H1 (cell line): ENCODE results near the gene MAP3K10. TPM values are rescaled to one million over a fixed set of nuclear protein-coding genes. Genes with fewer than 3 reads are reported as not detected.

Source experiments
- CTCF ChIA-PET: fragments of 300-600 bp; sonication (Branson Sonifier 250); formaldehyde crosslinking; loops from one replicate; lab custom pipeline; 2021; ENCODE audit not compliant: partially characterized antibody; lab: Charles Lee
- POLR2A ChIA-PET: fragments of 300-600 bp; sonication (Branson Sonifier 250); formaldehyde crosslinking; loops from one replicate; lab custom pipeline; 2021; ENCODE audit warnings: inconsistent platforms; ENCODE audit not compliant: partially characterized antibody; lab: Charles Lee
- DNase-seq, 2 experiments: peaks; one replicate each; pipeline versions ENCODE4 v3.0.0 to v3.0.0-alpha.2; 2010 to 2022; ENCODE audit warnings: low spot score in 2 of 2, low read depth in 1 of 2, mixed read lengths in 1 of 2
- FAIRE-seq: peaks from 2 replicates; lab custom pipeline; 2011; peaks lifted over from hg19 to GRCh38; lab: Jason Lieb, UNC
- H2AFZ ChIP-seq: 2 replicates; pipeline ENCODE4 v1.8.1; 2012; ENCODE audit warnings: low read length, inconsistent platforms
- H2AK5ac ChIP-seq: 2 replicates; pipeline ENCODE4 v1.6.1; 2013; ENCODE audit warnings: low read depth, low read length
- H2BK120ac ChIP-seq: replicated peaks from 2 replicates; pipeline ENCODE3; 2013; ENCODE audit warnings: low read depth, low read length, inconsistent platforms
- H2BK12ac ChIP-seq: 2 replicates; pipeline ENCODE4 v1.6.1; 2013; ENCODE audit warnings: low read depth, low read length
- H2BK15ac ChIP-seq: 2 replicates; pipeline ENCODE4 v1.6.1; 2013; ENCODE audit warnings: low read length
- H2BK20ac ChIP-seq: 2 replicates; pipeline ENCODE4 v1.6.1; 2013; ENCODE audit warnings: low read length
- H2BK5ac ChIP-seq: 2 replicates; pipeline ENCODE4 v1.6.1; 2013; ENCODE audit warnings: low read depth, low read length
- H3K14ac ChIP-seq: 2 replicates; pipeline ENCODE4 v1.6.1; 2013; ENCODE audit warnings: inconsistent platforms; ENCODE audit not compliant: insufficient read length
- H3K18ac ChIP-seq: 2 replicates; pipeline ENCODE4 v1.6.1; 2013; ENCODE audit warnings: low read length; ENCODE audit errors: extremely low read depth
- H3K23ac ChIP-seq: 2 replicates; pipeline ENCODE4 v1.6.1; 2013; ENCODE audit warnings: inconsistent platforms; ENCODE audit not compliant: insufficient read length
- H3K23me2 ChIP-seq: 2 replicates; pipeline ENCODE4 v1.6.1; 2013; ENCODE audit warnings: low read depth, low read length
- H3K27ac ChIP-seq: 2 replicates; pipeline ENCODE4 v1.6.1; 2011; ENCODE audit warnings: low read depth, low read length, inconsistent platforms
- H3K27me3 ChIP-seq, 4 experiments: replicated peaks in 1 of 4; 1 replicate in 1 of 4; 2 replicates in 3 of 4; pipeline versions ENCODE4 v1.6.1 to v1.8.1; 2011 to 2013; ENCODE audit warnings: low read length in 3 of 4, mild to moderate bottlenecking in 3 of 4, inconsistent platforms in 2 of 4, mixed read lengths in 2 of 4, moderate library complexity in 1 of 4; ENCODE audit not compliant: control insufficient read depth in 3 of 4, insufficient read depth in 3 of 4; ENCODE audit errors: extremely low read depth in 1 of 4
- H3K36me3 ChIP-seq, 4 experiments: 2 replicates each; pipeline versions ENCODE4 v1.6.1 to v1.8.1; 2011 to 2013; ENCODE audit warnings: mild to moderate bottlenecking in 4 of 4, low read length in 3 of 4, moderate library complexity in 2 of 4, control low read depth in 1 of 4, inconsistent platforms in 1 of 4; ENCODE audit not compliant: insufficient read depth in 4 of 4, control insufficient read depth in 2 of 4
- H3K4ac ChIP-seq: replicated peaks from 2 replicates; pipeline ENCODE3; 2013; ENCODE audit warnings: low read length, low read depth, mixed read lengths, inconsistent platforms; ENCODE audit not compliant: insufficient read length
- H3K4me1 ChIP-seq, 4 experiments: replicated peaks in 1 of 4; 1 replicate in 1 of 4; 2 replicates in 3 of 4; pipeline versions ENCODE4 v1.6.1 to v1.8.1; 2011 to 2013; ENCODE audit warnings: low read length in 3 of 4, inconsistent platforms in 2 of 4, mixed read lengths in 1 of 4; ENCODE audit not compliant: insufficient read depth in 4 of 4, control insufficient read depth in 3 of 4
- H3K4me2 ChIP-seq, 2 experiments: 2 replicates each; pipeline versions ENCODE4 v1.6.1 to v1.8.1; 2011 to 2013; ENCODE audit warnings: low read depth in 2 of 2, low read length in 2 of 2, control low read depth in 1 of 2, inconsistent platforms in 1 of 2, mild to moderate bottlenecking in 1 of 2; ENCODE audit not compliant: insufficient read depth in 1 of 2
- H3K4me3 ChIP-seq, 4 experiments: fragments of 200-600, 300-600 bp in 1 of 4; sonication (generic), shearing (Covaris generic), sonication (Bioruptor Twin) in 1 of 4; 2 replicates each; pipeline versions ENCODE4 v1.5.1 to v1.8.1; 2011 to 2016; ENCODE audit warnings: low read length in 4 of 4, low read depth in 3 of 4, control low read depth in 2 of 4, inconsistent platforms in 2 of 4, mild to moderate bottlenecking in 2 of 4, mixed read lengths in 1 of 4, moderate library complexity in 1 of 4; ENCODE audit not compliant: insufficient read depth in 2 of 4; ENCODE audit errors: extremely low read depth in 1 of 4
- H3K56ac ChIP-seq: replicated peaks from 2 replicates; pipeline ENCODE3; 2013; ENCODE audit warnings: low read depth, mild to moderate bottlenecking, mixed read lengths, low read length, inconsistent platforms; ENCODE audit not compliant: insufficient read length
- H3K79me1 ChIP-seq: 2 replicates; pipeline ENCODE4 v1.6.1; 2013; ENCODE audit warnings: low read depth, low read length, control low read depth
- H3K79me2 ChIP-seq, 2 experiments: 2 replicates each; pipeline versions ENCODE4 v1.6.1 to v1.8.1; 2012 to 2013; ENCODE audit warnings: low read length in 2 of 2, mild to moderate bottlenecking in 2 of 2, inconsistent platforms in 1 of 2; ENCODE audit not compliant: insufficient read depth in 2 of 2, control insufficient read depth in 1 of 2
- H3K9ac ChIP-seq, 4 experiments: replicated peaks in 1 of 4; 1 replicate in 1 of 4; 2 replicates in 3 of 4; pipeline versions ENCODE4 v1.6.1 to v1.8.1; 2011 to 2013; ENCODE audit warnings: low read depth in 3 of 4, low read length in 3 of 4, control low read depth in 2 of 4, mild to moderate bottlenecking in 2 of 4, moderate library complexity in 2 of 4, inconsistent platforms in 1 of 4; ENCODE audit errors: extremely low read depth in 1 of 4
- H3K9me3 ChIP-seq, 2 experiments: 2 replicates each; pipeline versions ENCODE4 v1.6.1 to v1.8.1; 2012 to 2013; ENCODE audit warnings: mild to moderate bottlenecking in 2 of 2, moderate library complexity in 2 of 2, control low read depth in 1 of 2, inconsistent platforms in 1 of 2, low read depth in 1 of 2, low read length in 1 of 2, mixed read lengths in 1 of 2; ENCODE audit not compliant: insufficient read depth in 2 of 2
- H4K20me1 ChIP-seq, 2 experiments: replicated peaks in 1 of 2; 2 replicates each; pipeline versions ENCODE3 to v1.8.1; 2011 to 2013; ENCODE audit warnings: inconsistent platforms in 2 of 2, low read length in 2 of 2, mild to moderate bottlenecking in 1 of 2; ENCODE audit not compliant: insufficient read depth in 2 of 2, control insufficient read depth in 1 of 2
- H4K5ac ChIP-seq: 2 replicates; pipeline ENCODE4 v1.6.1; 2013; ENCODE audit warnings: low read length, low read depth, mixed read lengths, inconsistent platforms; ENCODE audit not compliant: insufficient read length
- H4K8ac ChIP-seq: 2 replicates; pipeline ENCODE4 v1.8.0; 2013; ENCODE audit warnings: mild to moderate bottlenecking, moderate library complexity, low read length, inconsistent platforms; ENCODE audit not compliant: insufficient read depth; ENCODE audit errors: extremely low read depth
- H4K91ac ChIP-seq: replicated peaks from 2 replicates; pipeline ENCODE3; 2013; ENCODE audit warnings: low read length, mixed read lengths, inconsistent platforms; ENCODE audit not compliant: insufficient read length
- BCL11A ChIP-seq, 2 experiments: IDR thresholded peaks; one replicate each; pipeline ENCODE4 v1.6.1; 2011; ENCODE audit warnings: low read depth in 2 of 2, low read length in 2 of 2, mild to moderate bottlenecking in 2 of 2
- CHD1 ChIP-seq: IDR thresholded peaks from 2 replicates; pipeline ENCODE4 v1.6.1; 2012; ENCODE audit warnings: low read depth, low read length, improper control_type of control experiment
- CHD2 ChIP-seq: IDR thresholded peaks from 2 replicates; pipeline ENCODE4 v1.6.1; 2012; ENCODE audit warnings: low read length, improper control_type of control experiment
- CTBP2 ChIP-seq: IDR thresholded peaks from 2 replicates; pipeline ENCODE4 v1.7.0; 2011; ENCODE audit warnings: borderline replicate concordance, mild to moderate bottlenecking, moderate library complexity, mixed read lengths, low read length; ENCODE audit not compliant: insufficient read depth, insufficient read length
- GABPA ChIP-seq: IDR thresholded peaks from 2 replicates; pipeline ENCODE4 v1.6.1; 2011; ENCODE audit warnings: mild to moderate bottlenecking, low read length, moderate library complexity, borderline replicate concordance; ENCODE audit not compliant: insufficient read depth
- KDM1A ChIP-seq: fragments of 200-600, 300-600 bp; sonication (generic); IDR thresholded peaks from 2 replicates; pipeline ENCODE4 v1.7.1; 2016; ENCODE audit warnings: mild to moderate bottlenecking, low read length, borderline replicate concordance
- POLR2A ChIP-seq, 2 experiments: IDR thresholded peaks; 1 replicate in 1 of 2; 2 replicates in 1 of 2; pipeline ENCODE4 v1.6.1; 2011; ENCODE audit warnings: low read depth in 2 of 2, low read length in 2 of 2, mild to moderate bottlenecking in 2 of 2; ENCODE audit errors: control extremely low read depth in 1 of 2
- SIRT6 ChIP-seq: IDR thresholded peaks from one replicate; pipeline ENCODE4 v1.7.1; 2012; ENCODE audit warnings: low read length, inconsistent platforms
- SRF ChIP-seq: IDR thresholded peaks from 2 replicates; pipeline ENCODE4 v1.6.1; 2011; ENCODE audit warnings: mild to moderate bottlenecking, low read depth, low read length, moderate library complexity
- TAF7 ChIP-seq: optimal IDR thresholded peaks from 2 replicates; pipeline ENCODE3; 2011; ENCODE audit warnings: low read depth, mild to moderate bottlenecking, inconsistent platforms, low read length, moderate library complexity, borderline replicate concordance
- TEAD4 ChIP-seq: IDR thresholded peaks from 2 replicates; pipeline ENCODE4 v1.6.1; 2012; ENCODE audit warnings: low read depth, low read length, inconsistent platforms, mixed read lengths
- YY1 ChIP-seq: IDR thresholded peaks from 2 replicates; pipeline ENCODE4 v1.6.1; 2011; ENCODE audit warnings: low read depth, mild to moderate bottlenecking, low read length
- WGBS, 2 experiments: shearing (Covaris generic) in 1 of 2; methylation state at CpG; one replicate each; pipeline versions ENCODE4 v1.1.6 to v1.1.7; 2013 to 2015; ENCODE audit warnings: low lambda C conversion rate in 2 of 2, mixed read lengths in 2 of 2, inconsistent platforms in 1 of 2, low coverage in 1 of 2, missing lambda C conversion rate in 1 of 2; ENCODE audit not compliant: insufficient replicate concordance in 2 of 2, insufficient coverage in 1 of 2, insufficient read length in 1 of 2; ENCODE audit errors: extremely low coverage in 1 of 2, missing lambda C conversion rate in 1 of 2; 5-methylcytosine and 5-hydroxymethylcytosine counted together
- polyA plus RNA-seq, 7 experiments: library from polyadenylated mRNA; depleted of rRNA in 3 of 7; stranded (reverse) in 5 of 7; unstranded in 2 of 7; fragments of >200 nt in 5 of 7; fragments of 200-250 nt in 2 of 7; gene quantifications; 1 replicate in 5 of 7; 2 replicates in 1 of 7; 4 replicates in 1 of 7; pipeline versions ENCODE4 v1.2.1 to v1.2.3, GENCODE V29; 2011 to 2013; ENCODE audit warnings: missing spikeins in 2 of 7, mixed read lengths in 2 of 7
- total RNA-seq: library from RNA; stranded (reverse); fragmentation: NEBNext Ultra II Directional; extraction: Animal tissue kit (Norgen Biotek cat#: 25700); gene quantifications from 2 replicates; pipeline ENCODE4 v1.2.1, GENCODE V29; 2021

MAP3K10 gene
- total and polyA plus RNA-seq, 2 of the 8 experiments (the other 6 are each of a cell fraction or from before 2014, with no cell fraction given) = 4.9 to 15.9 TPM

DNA sequence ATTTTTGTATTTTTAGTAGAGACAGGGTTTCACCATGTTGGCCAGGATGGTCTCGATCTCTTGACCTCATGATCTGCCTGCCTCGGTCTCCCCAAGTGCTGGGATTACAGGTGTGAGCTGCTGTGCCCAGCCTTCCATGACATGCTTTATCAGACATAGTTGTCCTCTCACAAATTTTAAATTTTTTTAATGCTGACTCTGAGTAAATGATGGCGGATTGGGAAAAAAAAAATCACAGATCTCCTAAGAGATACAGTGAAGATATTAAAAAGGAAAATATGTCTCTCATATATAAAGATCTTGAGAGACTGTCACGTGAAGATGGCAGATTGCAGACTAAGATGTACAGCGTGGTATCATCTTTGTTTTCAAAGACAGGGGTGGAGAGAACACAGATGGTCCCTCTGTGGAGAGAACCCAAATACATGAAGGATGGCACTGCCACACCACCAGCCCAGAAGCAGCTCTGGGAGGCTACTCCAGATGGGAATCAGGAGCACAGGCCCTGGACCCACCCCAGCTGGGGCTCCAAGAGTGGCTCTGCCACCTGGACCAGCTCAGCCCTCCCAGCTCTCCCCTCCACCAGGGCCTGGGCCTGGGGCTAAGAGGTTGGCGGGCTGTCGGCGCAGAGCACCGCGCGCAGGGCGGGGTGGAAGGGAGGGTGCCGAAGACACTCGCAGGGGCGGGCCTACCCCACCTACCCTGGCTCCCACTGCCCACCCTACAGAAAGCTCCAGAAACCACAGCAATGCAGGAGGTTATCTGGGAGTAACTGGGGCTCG lies 55.3 kb downstream of the MAP3K10 start:
- no peaks in the 10 kb centered on the region for H3K9me3 ChIP-seq
- no peak overlapping the region for H3K9ac ChIP-seq
- H2BK12ac ChIP-seq = no peak overlapping the region
- peaks cover 5% of the 10 kb centered on the region; the same call in 1 of the 2 replicates for H3K79me1 ChIP-seq
- H2BK120ac ChIP-seq = no peak overlapping the region
- H4K20me1 ChIP-seq = peaks cover 2 to 4% of the 10 kb centered on the region in 2 experiments
- DNase-seq (no peak), FAIRE-seq (no peak)
- H3K14ac ChIP-seq = no peak overlapping the region
- no peaks in the 10 kb centered on the region; a peak in 1 of 7 replicates for H3K4me1 ChIP-seq
- no peak overlapping the region for H2BK5ac ChIP-seq
- peaks cover 0 to 3% of the 10 kb centered on the region in 2 experiments; a peak in 1 of 4 replicates for H3K79me2 ChIP-seq
- no peak overlapping the region for H2BK15ac ChIP-seq
- no peak overlapping the region for H2AK5ac ChIP-seq
- H3K23me2 ChIP-seq = no peaks in the 10 kb centered on the region
- POLR2A ChIA-PET = interaction anchor here (1.4 to 1.7 kb wide), 2 partner anchors 10 to 22 kb away, joined by 3 to 4 read pairs; no protein-coding TSS in a partner anchor
- H3K56ac ChIP-seq = no peak overlapping the region
- 91% methylated on average over 15 of the region's 16 CpGs; no CpG with 5 or more reads in 1 of the 2 experiments for WGBS, 2 experiments
- TF ChIP-seq YY1 (no peak), GABPA (no peak), CTBP2 (no peak), BCL11A (IDR thresholded peaks at IDR 0.05; ENCODE audit: low read depth in 2 of 2, low read length in 2 of 2) (no peak), CHD1 (no peak), SIRT6 (no peak), POLR2A (IDR thresholded peaks at IDR 0.05; ENCODE audit: control extremely low read depth in 1 of 2, low read depth in 2 of 2, low read length in 2 of 2) (no peak), TAF7 (no peak), SRF (no peak), CHD2 (no peak), TEAD4 (no peak), KDM1A (no peak)
- no peak overlapping the region for H4K8ac ChIP-seq
- no peak overlapping the region for H2AFZ ChIP-seq
- H3K27me3 ChIP-seq = no peaks in the 10 kb centered on the region
- CTCF ChIA-PET = interaction anchor here (1.0 to 2.1 kb wide), 4 partner anchors 15 to 276 kb away, joined by 3 to 10 read pairs (median 4); no protein-coding TSS in a partner anchor
- no peak overlapping the region for H3K27ac ChIP-seq
- H3K23ac ChIP-seq = no peak overlapping the region
- H4K5ac ChIP-seq = no peak overlapping the region
- H3K36me3 ChIP-seq = peaks cover 0 to 5% (median 3%) of the 10 kb centered on the region in 4 experiments; a peak in 3 of 8 replicates
- no peak overlapping the region for H3K4ac ChIP-seq
- H3K4me2 ChIP-seq = no peak overlapping the region
- no peak overlapping the region for H4K91ac ChIP-seq
- H2BK20ac ChIP-seq = no peak overlapping the region
- no peak overlapping the region for H3K4me3 ChIP-seq
- H3K18ac ChIP-seq = no peak overlapping the region
